Measurements from ENCODE around the gene BBS2.

DNA sequence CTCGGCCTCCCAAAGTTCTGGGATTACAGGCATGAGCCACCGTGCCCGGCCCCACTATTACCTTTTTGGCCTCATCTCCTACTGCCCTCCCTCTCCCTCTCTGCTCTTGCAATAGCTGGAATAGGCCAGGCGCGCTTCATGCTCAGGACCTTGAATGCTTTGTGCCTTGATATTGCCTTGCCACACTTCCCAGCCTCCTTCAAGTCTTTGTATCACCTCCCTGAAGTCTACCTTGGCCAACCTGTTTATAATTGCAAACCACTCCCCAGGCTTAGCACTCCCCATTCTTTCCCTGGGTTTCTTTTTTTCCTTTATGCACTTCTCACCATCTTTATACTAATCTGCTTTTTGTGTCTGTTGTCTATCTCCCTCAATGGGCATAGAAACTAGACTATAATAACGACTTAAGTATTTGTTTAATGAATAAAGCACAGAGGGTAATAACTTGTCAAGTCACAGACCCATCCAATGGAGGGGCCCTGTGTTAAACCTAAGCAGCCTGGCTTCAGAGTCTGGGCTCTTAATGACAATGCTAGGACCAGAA lies 61.8 kb downstream of the BBS2 start:
- TF ChIP-seq FOXP2 (optimal IDR thresholded peaks at IDR 0.05; ENCODE audit: borderline replicate concordance, extremely low read depth, extremely low read length, insufficient read depth): no peak
- TF ChIP-seq SIN3A (IDR thresholded peaks at IDR 0.05; ENCODE audit: borderline replicate concordance, insufficient read depth, low read length): no peak
- TF ChIP-seq, protein P1, sequence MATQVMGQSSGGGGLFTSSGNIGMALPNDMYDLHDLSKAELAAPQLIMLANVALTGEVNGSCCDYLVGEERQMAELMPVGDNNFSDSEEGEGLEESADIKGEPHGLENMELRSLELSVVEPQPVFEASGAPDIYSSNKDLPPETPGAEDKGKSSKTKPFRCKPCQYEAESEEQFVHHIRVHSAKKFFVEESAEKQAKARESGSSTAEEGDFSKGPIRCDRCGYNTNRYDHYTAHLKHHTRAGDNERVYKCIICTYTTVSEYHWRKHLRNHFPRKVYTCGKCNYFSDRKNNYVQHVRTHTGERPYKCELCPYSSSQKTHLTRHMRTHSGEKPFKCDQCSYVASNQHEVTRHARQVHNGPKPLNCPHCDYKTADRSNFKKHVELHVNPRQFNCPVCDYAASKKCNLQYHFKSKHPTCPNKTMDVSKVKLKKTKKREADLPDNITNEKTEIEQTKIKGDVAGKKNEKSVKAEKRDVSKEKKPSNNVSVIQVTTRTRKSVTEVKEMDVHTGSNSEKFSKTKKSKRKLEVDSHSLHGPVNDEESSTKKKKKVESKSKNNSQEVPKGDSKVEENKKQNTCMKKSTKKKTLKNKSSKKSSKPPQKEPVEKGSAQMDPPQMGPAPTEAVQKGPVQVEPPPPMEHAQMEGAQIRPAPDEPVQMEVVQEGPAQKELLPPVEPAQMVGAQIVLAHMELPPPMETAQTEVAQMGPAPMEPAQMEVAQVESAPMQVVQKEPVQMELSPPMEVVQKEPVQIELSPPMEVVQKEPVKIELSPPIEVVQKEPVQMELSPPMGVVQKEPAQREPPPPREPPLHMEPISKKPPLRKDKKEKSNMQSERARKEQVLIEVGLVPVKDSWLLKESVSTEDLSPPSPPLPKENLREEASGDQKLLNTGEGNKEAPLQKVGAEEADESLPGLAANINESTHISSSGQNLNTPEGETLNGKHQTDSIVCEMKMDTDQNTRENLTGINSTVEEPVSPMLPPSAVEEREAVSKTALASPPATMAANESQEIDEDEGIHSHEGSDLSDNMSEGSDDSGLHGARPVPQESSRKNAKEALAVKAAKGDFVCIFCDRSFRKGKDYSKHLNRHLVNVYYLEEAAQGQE (IDR thresholded peaks at IDR 0.05; ENCODE audit: insufficient read depth in 1 of 2, low read depth in 2 of 2, low read length in 2 of 2): no peak
